NCI-H69 (cell line): ENCODE results near the gene CYP3A5.
"Not testable (repeated sequence)": the region's sequence is repeated elsewhere in the genome, so short reads cannot be mapped to it uniquely, and the experiment has no call there.

ENCODE experiments used
- DNase-seq: peaks from one replicate; lab custom pipeline; 2025; lab: John Stamatoyannopoulos, UW

Gene CYP3A5

DNA sequence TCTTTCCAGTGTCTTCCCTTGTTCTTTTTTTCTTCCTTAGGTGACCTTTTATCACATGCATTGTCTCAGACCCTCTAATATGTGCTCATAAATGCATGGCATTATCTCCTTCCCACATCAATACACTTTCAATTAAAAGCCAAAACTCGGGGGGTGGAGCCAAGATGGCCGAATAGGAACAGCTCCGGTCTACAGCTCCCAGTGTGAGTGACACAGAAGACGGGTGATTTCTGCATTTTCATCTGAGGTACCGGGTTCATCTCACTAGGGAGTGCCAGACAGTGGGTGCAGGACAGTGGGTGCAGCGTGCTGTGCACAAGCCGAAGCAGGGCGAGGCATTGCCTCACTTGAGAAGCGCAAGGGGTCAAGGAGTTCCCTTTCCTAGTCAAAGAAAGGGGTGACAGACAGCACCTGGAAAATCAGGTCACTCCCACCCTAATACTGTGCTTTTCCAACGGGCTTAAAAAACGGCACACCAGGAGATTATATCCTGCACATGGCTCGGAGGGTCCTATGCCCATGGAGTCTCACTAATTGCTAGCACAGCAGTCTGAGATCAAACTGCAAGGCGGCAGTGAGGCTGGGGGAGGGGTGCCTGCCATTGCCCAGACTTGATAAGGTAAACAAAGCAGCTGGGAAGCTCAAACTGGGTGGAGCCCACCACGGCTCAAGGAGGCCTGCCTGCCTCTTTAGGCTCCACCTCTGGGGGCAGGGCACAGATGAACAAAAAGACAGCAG is 6.2 kb upstream of the CYP3A5 start:
- DNase-seq, result peak; percentile 59

GRCh38 chr7:99685129-99685758 is 5.4 kb upstream of the CYP3A5 start:
- no peak for DNase-seq

- DNase-seq, result peak; percentile 61
Measured at GRCh38 chr7:99679032-99679399, 780 bp downstream of the CYP3A5 start.

GRCh38 chr7:99677648-99678045 is 2.1 kb downstream of the CYP3A5 start:
- no peak for DNase-seq

DNA sequence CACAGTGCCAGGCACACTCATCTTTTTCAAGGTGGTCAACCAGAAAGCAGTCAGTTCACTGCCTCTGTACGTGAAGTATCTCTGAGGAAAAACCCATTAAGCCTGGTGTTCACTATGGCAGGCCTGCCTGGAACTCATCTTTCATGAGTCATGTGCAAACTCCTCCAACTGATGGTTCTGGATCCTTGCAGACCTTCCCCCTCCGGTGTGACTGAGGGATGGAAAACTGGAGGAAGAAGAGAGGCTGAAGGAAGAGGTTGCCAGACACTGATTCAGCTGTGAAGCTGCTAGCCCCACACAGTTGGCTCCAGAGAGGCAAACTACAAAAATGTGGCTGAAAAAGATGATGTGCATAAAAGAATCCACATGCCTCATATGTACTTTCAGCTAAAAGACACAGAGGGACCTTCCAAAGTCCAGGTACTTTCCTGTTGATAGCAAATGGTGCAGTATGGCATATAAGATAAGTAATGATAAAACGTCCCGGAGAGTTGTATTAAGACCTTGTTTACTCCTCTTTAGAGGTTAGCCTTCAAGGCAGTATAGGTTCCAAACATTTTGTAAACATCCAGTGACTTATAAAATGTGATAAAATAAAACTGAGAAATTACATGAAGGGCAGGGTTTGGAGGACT is 2.7 kb downstream of the CYP3A5 start:
- DNase-seq, result no peak

GRCh38 chr7:99674995-99675742 is 4.6 kb downstream of the CYP3A5 start:
- no peak for DNase-seq

DNA sequence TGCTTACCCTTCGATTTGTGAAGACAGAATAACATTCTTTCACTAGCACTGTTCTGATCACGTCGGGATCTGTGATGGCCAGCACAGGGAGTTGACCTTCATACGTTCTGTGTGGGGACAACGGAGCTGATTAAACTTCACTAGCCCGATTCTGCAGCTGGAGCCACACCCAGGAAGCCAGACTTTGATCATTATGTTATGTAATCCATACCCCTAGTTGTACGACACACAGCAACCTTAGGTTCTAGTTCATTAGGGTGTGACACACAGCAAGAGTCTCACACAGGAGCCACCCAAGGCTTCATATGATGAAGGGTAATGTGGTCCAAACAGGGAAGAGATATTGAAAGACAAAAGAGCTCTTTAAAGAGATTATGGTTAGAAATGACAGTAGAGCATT is 7.2 kb downstream of the CYP3A5 start:
- no peak for DNase-seq

- no peak for DNase-seq
Measured at GRCh38 chr7:99669782-99670181, 10.0 kb downstream of the CYP3A5 start.

GRCh38 chr7:99668541-99668940 is 11.3 kb downstream of the CYP3A5 start:
- no peak for DNase-seq

DNA sequence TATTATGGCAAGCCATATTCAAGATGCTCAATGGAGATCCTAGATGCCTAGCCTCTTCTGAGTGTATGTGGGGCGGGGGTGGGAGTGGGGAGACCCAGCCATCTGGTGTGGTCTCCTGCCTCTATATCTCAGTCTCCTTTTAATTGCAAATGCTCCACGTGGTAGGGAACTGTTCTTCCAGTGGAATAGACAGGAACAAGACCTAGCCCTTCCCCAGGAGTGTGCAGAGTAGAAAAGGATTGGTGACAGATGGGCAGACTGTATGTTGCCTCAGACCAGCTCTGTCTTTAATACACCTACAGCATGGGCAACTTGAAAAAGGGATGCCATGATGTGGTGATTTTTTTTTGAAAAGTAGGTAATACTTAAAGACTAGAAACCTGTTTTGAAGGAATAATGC is 12.6 kb downstream of the CYP3A5 start:
- no peak for DNase-seq

GRCh38 chr7:99666013-99666395 is 13.8 kb downstream of the CYP3A5 start:
- DNase-seq, result no peak

DNA sequence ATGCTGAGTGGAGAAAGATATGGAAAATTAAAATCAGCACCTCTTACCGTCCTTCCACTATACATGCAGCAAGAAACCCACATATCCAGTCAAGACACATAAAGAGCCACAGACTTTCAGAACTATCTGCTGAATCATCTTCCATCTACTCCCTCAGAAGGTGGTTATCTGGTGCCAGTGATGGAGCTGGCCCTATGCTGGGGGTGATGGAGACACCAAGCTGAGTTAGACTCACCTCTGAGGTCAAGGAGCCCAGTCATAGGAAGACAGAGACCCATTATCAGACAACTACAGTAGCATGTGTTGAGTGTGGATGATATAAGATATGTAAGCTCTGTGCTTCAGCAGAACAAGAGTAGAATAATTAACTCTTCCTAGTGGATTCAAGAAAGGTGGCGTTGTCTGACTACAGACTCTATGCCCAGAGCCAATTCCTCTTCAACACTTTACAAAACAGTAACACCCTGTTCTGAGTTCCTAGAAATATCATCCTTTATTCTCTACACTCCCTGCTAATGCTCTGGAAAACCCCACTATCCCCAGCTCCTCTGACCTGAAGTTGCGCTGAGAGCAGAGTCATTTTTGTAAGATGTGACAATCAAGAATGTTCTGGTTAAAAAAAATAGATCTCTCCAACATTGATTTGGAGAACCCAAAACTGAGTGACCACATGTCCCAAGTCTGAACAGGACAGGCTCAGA is 14.3 kb downstream of the CYP3A5 start:
- DNase-seq, result no peak

GRCh38 chr7:99657879-99658278 is 21.9 kb downstream of the CYP3A5 start:
- not testable (repeated sequence) for DNase-seq

GRCh38 chr7:99654626-99655025 is 25.2 kb downstream of the CYP3A5 start:
- not testable (repeated sequence) for DNase-seq

DNA sequence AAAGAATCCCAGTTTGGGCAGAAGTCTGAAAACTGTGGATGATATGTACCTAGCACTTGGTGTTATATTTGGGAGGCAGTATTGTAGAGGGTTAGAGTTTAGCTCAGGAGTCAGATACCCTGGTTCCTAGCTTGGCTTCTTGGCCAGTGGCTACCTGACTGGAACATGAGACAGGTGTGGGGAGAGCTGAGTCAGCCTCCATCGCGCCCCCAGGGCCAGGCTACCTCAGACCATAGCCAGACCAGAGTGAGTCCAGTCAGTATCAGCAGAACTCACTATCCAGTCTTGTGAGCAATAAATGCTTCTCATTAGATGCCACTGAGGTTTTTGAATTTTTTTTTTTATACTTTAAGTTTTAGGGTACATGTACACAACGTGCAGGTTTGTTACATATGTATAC is 26.0 kb downstream of the CYP3A5 start:
- no peak for DNase-seq

- not testable (repeated sequence) for DNase-seq
Measured at GRCh38 chr7:99653269-99653668, 26.5 kb downstream of the CYP3A5 start.

DNA sequence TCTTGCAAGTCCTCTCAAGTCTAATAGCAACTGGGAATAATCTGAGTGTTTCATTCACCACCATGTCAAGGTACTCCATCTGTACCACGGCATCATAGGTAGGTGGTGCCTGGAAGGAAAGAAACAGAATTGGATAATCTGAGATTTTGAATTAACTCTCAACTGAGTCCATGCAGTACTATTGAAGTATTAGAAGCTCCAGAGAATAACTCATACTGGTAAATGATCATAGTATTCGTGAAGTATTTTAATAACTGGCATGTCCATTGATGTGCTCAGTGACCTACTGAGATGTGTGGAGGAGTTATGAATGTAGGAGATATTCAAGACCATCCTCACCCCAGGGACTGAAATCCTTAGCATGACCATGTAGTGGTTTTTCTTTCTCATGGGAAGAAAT is 27.1 kb downstream of the CYP3A5 start:
- DNase-seq, result no peak

DNA sequence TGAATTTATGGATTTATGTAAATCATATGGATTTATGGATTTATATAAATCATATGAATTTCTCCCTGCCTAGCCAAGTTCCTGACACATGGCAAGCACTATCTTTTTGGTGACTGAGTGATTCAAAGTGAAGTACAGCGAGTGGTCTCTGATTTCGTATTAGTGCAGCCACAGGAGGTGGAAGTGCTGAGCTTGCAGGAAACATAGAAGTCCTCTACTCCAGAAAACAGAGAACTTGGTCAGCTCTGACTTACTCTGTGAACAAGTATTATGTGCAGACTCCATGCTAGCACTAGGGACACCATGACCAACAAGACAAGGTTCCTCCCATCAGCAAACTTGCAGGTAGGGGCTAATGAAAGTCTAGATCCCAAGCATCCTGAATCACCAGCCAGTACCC is 28.5 kb downstream of the CYP3A5 start:
- no peak for DNase-seq

GRCh38 chr7:99648843-99649242 is 31.0 kb downstream of the CYP3A5 start:
- DNase-seq, result no peak

GRCh38 chr7:99645590-99645989 is 34.2 kb downstream of the CYP3A5 start:
- no peak for DNase-seq

- no peak for DNase-seq
Measured at GRCh38 chr7:99644431-99644830, 35.4 kb downstream of the CYP3A5 start.

- DNase-seq, result no peak
Measured at GRCh38 chr7:99643464-99643863, 36.3 kb downstream of the CYP3A5 start.
